Measurements from ENCODE around the gene EBP. TPM values are rescaled to one million over a fixed set of nuclear protein-coding genes. Genes with fewer than 3 reads are reported as not detected.

EBP gene
- total and polyA plus RNA-seq, 2 of the 8 experiments (the other 6 are each of a cell fraction or from before 2014, with no cell fraction given) = 143 to 286 TPM

DNA sequence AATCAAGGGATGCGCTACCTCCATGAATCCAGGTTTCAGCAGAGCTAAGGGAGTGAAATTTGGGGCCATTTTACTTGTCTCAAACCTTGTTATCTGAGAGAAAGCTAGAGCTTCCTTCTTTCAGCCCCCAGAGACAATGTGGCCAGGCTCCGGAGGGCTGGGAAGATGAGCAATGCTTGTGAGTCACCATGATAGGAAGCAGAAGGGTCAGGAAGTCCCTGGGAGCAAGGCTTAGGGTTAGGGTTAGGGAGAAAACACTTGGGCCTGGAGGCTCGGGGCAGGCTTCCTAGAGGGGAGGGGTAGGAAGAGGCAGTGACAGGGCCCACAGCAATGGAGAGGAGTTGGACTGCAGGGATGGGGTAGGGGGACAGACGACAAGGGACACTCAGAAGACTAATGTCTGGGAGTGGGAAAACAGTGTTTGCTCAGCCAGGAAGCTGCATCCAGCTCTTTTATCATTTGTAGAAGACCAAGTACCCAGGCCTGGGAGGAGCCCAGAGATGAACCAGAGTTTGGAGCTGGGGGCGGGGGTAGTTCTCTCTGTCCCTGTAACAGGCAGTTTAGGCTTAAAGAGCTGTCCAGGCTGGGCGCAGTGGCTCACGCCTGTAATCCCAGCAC is 29.2 kb upstream of the EBP start (continued):
- TF ChIP-seq, protein P1, sequence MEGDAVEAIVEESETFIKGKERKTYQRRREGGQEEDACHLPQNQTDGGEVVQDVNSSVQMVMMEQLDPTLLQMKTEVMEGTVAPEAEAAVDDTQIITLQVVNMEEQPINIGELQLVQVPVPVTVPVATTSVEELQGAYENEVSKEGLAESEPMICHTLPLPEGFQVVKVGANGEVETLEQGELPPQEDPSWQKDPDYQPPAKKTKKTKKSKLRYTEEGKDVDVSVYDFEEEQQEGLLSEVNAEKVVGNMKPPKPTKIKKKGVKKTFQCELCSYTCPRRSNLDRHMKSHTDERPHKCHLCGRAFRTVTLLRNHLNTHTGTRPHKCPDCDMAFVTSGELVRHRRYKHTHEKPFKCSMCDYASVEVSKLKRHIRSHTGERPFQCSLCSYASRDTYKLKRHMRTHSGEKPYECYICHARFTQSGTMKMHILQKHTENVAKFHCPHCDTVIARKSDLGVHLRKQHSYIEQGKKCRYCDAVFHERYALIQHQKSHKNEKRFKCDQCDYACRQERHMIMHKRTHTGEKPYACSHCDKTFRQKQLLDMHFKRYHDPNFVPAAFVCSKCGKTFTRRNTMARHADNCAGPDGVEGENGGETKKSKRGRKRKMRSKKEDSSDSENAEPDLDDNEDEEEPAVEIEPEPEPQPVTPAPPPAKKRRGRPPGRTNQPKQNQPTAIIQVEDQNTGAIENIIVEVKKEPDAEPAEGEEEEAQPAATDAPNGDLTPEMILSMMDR (IDR thresholded peaks at IDR 0.05; ENCODE audit: control extremely low read depth in 1 of 3, insufficient read depth in 1 of 3, low read depth in 1 of 3, low read length in 3 of 3) = no peak
- no peak for TF ChIP-seq SIN3A (conservative IDR thresholded peaks at IDR 0.05 in 1 of 2, IDR thresholded peaks at IDR 0.05 in 1 of 2; ENCODE audit: low read depth in 1 of 2, low read length in 2 of 2)
- TF ChIP-seq CHD1 (IDR thresholded peaks at IDR 0.05; ENCODE audit: low read depth, low read length) = no peak
- TF ChIP-seq TBP (IDR thresholded peaks at IDR 0.05; ENCODE audit: low read depth, low read length) = no peak
- TF ChIP-seq SAP30 (IDR thresholded peaks at IDR 0.05; ENCODE audit: insufficient read depth, insufficient replicate concordance, low read length) = no peak
- no peak for TF ChIP-seq KDM5A (IDR thresholded peaks at IDR 0.05; ENCODE audit: low read length)
- TF ChIP-seq, protein P2, sequence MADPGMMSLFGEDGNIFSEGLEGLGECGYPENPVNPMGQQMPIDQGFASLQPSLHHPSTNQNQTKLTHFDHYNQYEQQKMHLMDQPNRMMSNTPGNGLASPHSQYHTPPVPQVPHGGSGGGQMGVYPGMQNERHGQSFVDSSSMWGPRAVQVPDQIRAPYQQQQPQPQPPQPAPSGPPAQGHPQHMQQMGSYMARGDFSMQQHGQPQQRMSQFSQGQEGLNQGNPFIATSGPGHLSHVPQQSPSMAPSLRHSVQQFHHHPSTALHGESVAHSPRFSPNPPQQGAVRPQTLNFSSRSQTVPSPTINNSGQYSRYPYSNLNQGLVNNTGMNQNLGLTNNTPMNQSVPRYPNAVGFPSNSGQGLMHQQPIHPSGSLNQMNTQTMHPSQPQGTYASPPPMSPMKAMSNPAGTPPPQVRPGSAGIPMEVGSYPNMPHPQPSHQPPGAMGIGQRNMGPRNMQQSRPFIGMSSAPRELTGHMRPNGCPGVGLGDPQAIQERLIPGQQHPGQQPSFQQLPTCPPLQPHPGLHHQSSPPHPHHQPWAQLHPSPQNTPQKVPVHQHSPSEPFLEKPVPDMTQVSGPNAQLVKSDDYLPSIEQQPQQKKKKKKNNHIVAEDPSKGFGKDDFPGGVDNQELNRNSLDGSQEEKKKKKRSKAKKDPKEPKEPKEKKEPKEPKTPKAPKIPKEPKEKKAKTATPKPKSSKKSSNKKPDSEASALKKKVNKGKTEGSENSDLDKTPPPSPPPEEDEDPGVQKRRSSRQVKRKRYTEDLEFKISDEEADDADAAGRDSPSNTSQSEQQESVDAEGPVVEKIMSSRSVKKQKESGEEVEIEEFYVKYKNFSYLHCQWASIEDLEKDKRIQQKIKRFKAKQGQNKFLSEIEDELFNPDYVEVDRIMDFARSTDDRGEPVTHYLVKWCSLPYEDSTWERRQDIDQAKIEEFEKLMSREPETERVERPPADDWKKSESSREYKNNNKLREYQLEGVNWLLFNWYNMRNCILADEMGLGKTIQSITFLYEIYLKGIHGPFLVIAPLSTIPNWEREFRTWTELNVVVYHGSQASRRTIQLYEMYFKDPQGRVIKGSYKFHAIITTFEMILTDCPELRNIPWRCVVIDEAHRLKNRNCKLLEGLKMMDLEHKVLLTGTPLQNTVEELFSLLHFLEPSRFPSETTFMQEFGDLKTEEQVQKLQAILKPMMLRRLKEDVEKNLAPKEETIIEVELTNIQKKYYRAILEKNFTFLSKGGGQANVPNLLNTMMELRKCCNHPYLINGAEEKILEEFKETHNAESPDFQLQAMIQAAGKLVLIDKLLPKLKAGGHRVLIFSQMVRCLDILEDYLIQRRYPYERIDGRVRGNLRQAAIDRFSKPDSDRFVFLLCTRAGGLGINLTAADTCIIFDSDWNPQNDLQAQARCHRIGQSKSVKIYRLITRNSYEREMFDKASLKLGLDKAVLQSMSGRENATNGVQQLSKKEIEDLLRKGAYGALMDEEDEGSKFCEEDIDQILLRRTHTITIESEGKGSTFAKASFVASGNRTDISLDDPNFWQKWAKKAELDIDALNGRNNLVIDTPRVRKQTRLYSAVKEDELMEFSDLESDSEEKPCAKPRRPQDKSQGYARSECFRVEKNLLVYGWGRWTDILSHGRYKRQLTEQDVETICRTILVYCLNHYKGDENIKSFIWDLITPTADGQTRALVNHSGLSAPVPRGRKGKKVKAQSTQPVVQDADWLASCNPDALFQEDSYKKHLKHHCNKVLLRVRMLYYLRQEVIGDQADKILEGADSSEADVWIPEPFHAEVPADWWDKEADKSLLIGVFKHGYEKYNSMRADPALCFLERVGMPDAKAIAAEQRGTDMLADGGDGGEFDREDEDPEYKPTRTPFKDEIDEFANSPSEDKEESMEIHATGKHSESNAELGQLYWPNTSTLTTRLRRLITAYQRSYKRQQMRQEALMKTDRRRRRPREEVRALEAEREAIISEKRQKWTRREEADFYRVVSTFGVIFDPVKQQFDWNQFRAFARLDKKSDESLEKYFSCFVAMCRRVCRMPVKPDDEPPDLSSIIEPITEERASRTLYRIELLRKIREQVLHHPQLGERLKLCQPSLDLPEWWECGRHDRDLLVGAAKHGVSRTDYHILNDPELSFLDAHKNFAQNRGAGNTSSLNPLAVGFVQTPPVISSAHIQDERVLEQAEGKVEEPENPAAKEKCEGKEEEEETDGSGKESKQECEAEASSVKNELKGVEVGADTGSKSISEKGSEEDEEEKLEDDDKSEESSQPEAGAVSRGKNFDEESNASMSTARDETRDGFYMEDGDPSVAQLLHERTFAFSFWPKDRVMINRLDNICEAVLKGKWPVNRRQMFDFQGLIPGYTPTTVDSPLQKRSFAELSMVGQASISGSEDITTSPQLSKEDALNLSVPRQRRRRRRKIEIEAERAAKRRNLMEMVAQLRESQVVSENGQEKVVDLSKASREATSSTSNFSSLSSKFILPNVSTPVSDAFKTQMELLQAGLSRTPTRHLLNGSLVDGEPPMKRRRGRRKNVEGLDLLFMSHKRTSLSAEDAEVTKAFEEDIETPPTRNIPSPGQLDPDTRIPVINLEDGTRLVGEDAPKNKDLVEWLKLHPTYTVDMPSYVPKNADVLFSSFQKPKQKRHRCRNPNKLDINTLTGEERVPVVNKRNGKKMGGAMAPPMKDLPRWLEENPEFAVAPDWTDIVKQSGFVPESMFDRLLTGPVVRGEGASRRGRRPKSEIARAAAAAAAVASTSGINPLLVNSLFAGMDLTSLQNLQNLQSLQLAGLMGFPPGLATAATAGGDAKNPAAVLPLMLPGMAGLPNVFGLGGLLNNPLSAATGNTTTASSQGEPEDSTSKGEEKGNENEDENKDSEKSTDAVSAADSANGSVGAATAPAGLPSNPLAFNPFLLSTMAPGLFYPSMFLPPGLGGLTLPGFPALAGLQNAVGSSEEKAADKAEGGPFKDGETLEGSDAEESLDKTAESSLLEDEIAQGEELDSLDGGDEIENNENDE (IDR thresholded peaks at IDR 0.05; ENCODE audit: insufficient replicate concordance, low read length) = no peak
- no peak for TF ChIP-seq TAF7 (optimal IDR thresholded peaks at IDR 0.05; ENCODE audit: borderline replicate concordance, low read depth, low read length)
